ENCODE results near the gene HAPLN2. TPM values are rescaled to one million over a fixed set of nuclear protein-coding genes. Genes with fewer than 3 reads are reported as not detected.

Gene HAPLN2
- total RNA-seq, 1 donor = not detected

GRCh38 chr1:156640842-156641706 is 21.9 kb downstream of the HAPLN2 start:
- no peak for TF ChIP-seq CTCF (IDR thresholded peaks at IDR 0.05; ENCODE audit: insufficient read depth, low read length)
- no peak for DNase-seq (ENCODE audit: low read depth)
- H3K4me3 ChIP-seq (ENCODE audit: low read depth, low read length) = no peak overlapping the region

- no peak for TF ChIP-seq CTCF (IDR thresholded peaks at IDR 0.05; ENCODE audit: insufficient read depth, low read length)
- no peak for DNase-seq (ENCODE audit: low read depth)
Measured at GRCh38 chr1:156641761-156642264, 22.6 kb downstream of the HAPLN2 start, which contains the start of gene BCAN. BCAN (plus strand) TSS chr1:156642117; CDS start chr1:156646055, 3,938 bp downstream.

GRCh38 chr1:156642265-156643048 is 23.2 kb downstream of the HAPLN2 start:
- no peak for TF ChIP-seq CTCF (IDR thresholded peaks at IDR 0.05; ENCODE audit: insufficient read depth, low read length)
- H3K4me3 ChIP-seq (ENCODE audit: low read depth, low read length) = no peak overlapping the region

More at GRCh38 chr1:156641761-156642264, 22.6 kb downstream of the HAPLN2 start, which contains the start of gene BCAN:
- H3K4me3 ChIP-seq (ENCODE audit: low read depth, low read length) = peak within 1 kb of the TSS; percentile 22

GRCh38 chr1:156643049-156643777 is 24.0 kb downstream of the HAPLN2 start:
- DNase-seq (ENCODE audit: low read depth) = no peak
- TF ChIP-seq CTCF (IDR thresholded peaks at IDR 0.05; ENCODE audit: insufficient read depth, low read length) = no peak
- H3K4me3 ChIP-seq (ENCODE audit: low read depth, low read length) = no peak overlapping the region

More at GRCh38 chr1:156642265-156643048, 23.2 kb downstream of the HAPLN2 start:
- no peak for DNase-seq (ENCODE audit: low read depth)

- no peak for TF ChIP-seq CTCF (IDR thresholded peaks at IDR 0.05; ENCODE audit: insufficient read depth, low read length)
- H3K4me3 ChIP-seq (ENCODE audit: low read depth, low read length) = no peak overlapping the region
- no peak for DNase-seq (ENCODE audit: low read depth)
Measured at GRCh38 chr1:156643778-156644092, 24.5 kb downstream of the HAPLN2 start.

- no peak overlapping the region for H3K4me3 ChIP-seq (ENCODE audit: low read depth, low read length)
- DNase-seq (ENCODE audit: low read depth) = no peak
- TF ChIP-seq CTCF (IDR thresholded peaks at IDR 0.05; ENCODE audit: insufficient read depth, low read length) = no peak
Measured at GRCh38 chr1:156644146-156644545, 24.9 kb downstream of the HAPLN2 start.

Measured in fibroblast of the aortic adventitia (primary cell).